ENCODE data around the gene CABLES2.
"Not testable (repeated sequence)": the region's sequence is repeated elsewhere in the genome, so short reads cannot be mapped to it uniquely, and the experiment has no call there.

The CABLES2 gene

GRCh38 chr20:62436692-62437091 lies 29.6 kb upstream of the CABLES2 start:
- DNase-seq (ENCODE audit: low read depth in 2 of 2) = no peak

GRCh38 chr20:62433658-62434497 lies 26.8 kb upstream of the CABLES2 start:
- no peak for DNase-seq (ENCODE audit: low read depth in 2 of 2)

DNA sequence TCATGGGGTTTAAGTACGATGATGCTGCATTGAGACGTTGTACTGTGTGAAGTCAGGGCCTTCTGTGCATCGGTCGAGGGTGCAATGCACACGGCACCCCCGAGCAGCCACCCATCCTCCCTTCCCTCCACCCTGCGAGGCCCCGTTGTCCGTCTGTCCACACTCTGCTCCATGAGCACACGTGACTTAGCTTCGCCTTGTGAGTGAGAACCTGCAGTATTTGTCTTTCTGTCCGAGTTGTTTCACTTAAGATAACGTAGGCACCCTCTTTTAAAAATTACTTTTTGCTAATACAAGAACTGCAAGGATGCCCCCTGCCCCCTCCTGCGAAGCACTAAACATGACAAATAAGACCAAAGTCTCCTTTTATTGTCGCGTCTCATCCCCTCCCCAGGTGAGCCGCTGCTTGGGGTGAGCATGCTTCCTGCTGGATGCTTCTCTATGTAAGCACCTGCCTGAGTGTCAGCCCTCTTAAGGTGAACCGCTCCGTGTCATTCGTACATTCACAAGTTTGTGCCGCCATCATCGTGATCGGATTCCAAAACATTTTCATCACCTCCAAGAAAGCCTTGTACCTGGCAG lies 23.9 kb upstream of the CABLES2 start:
- no peak for DNase-seq (ENCODE audit: low read depth in 2 of 2)

DNA sequence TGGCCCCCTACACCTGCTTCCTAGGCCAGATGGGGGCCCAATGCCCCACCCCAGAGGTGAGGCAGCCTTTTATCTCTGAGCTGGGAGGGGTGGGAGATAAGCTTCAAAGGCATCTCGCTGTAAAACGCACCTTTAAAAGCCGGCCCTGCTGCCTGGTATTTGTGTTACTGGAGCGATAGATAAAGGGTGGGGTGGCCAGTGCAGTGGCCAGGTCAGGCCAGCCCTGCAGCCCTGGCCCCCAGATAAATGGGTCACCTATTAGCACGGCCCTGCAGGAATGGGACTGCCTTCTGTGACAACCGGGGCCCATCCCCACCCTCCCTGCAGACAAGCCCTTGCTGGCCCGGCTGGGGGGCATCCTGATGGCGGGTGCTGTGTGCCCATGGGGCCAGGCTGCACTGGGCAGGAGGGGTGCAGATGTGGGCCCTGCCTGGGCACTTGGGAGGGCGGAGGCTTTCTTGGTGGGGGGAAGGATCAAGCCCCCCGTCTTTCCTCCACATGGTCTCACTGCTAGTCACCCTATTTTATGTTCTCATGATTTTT lies 23.3 kb upstream of the CABLES2 start:
- DNase-seq (ENCODE audit: low read depth in 2 of 2) = no peak

DNA sequence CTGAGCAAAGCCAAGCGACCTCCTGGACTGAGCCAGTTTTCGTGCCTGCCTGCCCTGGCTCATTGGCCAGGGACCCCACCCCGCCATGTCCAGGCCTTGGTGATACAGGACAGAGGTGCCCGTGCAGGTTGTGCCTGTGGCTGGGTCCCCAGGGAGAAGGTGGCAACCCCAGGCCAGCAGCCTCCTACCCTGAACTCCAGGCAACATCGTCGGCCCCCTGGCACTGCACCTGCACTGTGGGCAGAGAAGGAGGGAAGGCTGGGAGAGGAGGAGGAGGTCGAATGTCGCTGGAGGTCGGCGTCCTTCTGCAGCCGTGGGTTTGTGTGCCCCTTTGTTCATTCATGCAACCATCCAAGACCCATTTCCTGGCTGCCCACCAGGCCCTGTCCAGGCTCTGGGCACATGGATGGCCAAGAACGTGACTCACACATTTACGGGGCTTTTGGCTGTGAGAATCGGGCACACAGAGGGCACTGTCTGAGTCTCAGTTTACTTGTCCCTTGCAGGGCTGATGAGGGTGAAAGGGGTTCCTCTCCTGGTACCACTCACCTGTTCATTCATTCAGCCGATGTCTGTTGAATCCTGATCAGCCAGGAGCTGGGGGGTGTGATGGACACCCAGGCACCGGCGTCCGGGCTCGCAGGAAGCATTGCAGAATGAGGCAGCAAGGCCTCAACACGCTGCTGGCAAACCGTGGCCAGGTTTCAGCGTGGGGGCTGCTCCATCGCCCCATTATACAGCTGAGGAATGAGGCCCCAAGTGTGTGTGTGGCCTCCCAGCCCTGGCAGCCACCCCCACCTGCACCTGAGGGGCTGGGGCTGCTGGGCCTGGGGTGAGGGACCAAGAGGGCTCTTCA lies 22.6 kb upstream of the CABLES2 start:
- no peak for DNase-seq (ENCODE audit: low read depth in 2 of 2)

DNA sequence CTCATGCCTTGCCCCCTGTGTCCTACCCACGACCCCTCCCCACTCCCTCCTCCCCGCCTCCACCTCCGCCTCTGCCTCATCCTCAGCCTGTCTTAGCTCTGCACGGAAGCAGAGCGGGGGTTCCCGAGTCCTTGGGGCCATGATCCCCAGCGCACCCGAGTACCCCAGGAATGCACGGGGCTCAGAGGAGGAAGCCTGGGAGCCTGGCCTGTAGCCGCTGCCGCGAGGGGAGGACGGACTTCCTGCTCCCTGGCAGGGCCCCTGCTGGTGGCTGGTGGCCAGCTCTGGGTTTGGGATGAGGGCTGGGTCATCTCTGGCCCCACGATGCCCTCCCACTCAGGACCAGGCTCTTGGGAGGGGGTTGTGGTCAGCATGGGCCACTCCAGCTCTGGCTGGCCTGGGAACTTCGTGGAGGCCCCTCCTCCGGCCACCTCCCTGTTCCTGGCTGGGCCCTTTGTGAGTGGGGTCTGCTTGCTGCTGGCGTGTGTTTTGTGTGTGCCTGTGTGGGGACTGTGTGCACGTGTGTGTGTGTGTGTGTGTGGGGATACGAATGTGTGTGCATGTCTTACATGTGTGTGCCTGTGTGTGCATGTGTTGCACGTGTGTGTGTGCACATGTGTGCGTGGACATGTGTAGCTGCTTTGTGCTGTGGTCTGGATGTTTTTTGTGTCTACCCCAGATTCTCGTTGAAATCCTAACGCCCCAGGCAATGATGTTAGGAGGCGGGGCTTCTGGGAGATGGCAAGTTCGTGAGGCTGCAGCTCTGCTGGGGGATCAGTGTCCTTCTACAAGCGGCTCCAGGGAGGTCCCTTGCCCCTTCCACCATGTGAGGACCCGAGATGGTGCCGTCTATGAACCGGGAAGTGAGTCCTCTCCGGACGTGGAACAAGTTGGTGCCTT lies 21.6 kb upstream of the CABLES2 start:
- no peak for DNase-seq (ENCODE audit: low read depth in 2 of 2)

- DNase-seq (ENCODE audit: low read depth in 2 of 2) = no peak
Measured at GRCh38 chr20:62428002-62428372, 20.9 kb upstream of the CABLES2 start.

DNA sequence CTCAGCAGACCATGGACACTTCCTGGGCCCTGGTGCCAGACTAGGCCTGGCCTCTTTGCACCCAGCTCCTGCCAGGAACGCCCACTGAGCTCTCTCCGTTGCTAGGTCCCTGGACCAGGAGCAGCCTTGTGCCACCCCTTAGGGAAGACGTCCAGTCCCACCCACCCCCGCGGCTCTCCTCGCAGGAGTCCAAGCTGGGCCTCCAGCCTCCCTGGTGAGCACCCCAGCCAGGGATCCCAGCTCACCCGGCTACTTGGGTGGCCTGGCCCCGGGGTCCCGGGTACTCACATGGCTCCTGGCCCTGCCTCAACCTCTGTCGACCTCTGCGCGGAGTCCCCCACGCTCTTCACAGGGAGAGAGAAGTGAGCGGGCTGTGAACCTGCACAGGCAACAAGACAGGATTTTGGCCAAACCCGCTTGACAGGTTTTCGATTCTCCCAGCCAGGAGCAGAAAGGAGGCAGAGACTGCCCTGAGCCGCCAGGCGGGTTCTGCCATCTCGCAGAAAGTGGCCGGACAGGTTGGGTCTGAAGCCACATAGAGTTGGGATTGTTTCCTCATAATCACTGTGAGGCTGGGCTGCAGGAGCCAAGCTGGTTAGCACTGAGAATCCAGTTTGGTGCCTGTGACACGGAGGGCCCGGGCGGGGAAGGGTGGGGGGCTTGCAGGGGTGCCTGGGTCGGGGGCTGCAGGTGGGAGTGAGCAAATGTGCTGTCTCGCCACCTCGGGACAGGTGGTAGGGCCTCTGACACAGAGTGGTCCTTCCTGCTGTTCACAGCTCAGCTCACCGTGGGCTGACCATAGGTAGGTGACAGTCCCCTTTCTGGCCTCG lies 20.3 kb upstream of the CABLES2 start, which contains the start of gene RBBP8NL:
Gene RBBP8NL (minus strand): TSS at position 368 of the 830 bp plus-strand sequence. CDS start 7,892 bp downstream, outside the sequence.
- DNase-seq (ENCODE audit: low read depth in 2 of 2) = no peak

DNA sequence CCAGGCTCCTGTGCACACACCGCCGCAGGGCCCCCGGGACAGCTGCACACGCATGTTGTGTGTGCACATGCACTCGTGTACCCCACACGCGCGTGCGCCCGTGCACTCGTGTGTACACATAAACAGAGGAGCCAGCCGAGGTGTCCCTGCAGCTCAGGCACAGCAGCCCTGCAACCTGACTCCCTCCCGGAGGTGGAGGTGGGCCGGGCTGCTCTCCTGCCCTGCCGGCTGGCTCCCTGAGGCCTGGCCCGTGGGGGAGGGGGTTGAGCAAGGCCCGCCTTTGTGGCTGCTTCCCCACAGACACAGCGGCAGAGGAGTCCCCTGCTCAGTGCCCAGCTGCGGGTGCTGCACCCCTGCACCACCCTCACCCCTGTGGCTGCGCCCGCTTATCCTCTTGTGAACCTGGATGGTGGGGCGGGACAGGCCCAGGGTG lies 19.6 kb upstream of the CABLES2 start:
- no peak for DNase-seq (ENCODE audit: low read depth in 2 of 2)

DNA sequence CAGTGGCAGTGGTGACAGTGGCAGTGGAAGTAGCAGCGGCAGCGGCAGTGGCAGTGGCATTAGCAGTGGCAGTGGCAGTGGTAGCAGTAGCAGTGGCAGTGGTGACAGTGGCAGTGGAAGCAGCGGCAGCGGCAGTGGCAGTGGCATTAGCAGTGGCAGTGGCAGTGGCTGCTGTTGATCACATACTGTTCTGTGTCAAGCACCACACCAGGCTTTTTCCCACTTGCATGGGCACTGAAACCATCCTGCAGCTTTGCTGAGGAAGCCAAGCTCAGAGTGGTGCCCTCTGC lies 18.9 kb upstream of the CABLES2 start:
- DNase-seq (ENCODE audit: low read depth in 2 of 2) = not testable (repeated sequence)

- no peak for DNase-seq (ENCODE audit: low read depth in 2 of 2)
Measured at GRCh38 chr20:62425281-62426058, 18.4 kb upstream of the CABLES2 start.

- DNase-seq (ENCODE audit: low read depth in 2 of 2) = no peak
Measured at GRCh38 chr20:62424249-62425107, 17.4 kb upstream of the CABLES2 start.

DNA sequence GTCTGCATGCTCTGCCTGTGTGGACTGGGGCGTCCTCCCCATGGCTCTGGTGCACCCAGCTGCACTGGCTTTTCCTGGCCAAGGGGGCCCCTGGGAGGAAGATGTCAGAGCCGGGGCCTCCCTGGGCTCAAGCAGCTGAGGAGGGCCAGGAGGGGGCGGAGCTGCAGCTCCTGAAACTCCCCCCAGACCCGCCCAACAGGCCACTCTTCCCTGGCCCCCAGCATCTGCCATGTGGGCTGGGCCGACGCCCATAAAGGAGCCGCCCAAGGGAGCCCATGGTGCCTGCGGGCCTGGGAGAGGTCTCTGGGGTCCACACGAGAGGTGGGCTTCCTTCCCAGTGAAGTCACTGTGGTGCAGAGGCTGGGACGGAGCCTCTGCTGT lies 16.2 kb upstream of the CABLES2 start:
- no peak for DNase-seq (ENCODE audit: low read depth in 2 of 2)

- DNase-seq (ENCODE audit: low read depth in 2 of 2) = no peak
Measured at GRCh38 chr20:62422636-62423325, 15.7 kb upstream of the CABLES2 start.

DNA sequence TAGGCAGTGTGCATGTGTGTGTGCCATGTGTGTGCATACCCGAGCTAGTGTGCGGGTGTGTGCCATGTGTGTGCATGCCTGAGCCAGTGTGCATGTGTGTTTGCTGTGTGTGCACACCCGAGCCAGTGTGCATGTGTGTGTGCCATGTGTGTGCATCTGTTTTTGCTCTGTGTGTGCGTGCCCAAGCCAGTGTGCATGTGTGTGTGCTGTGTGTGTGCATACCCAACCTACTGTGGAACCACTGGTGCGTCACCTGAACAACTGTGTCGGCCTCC lies 14.6 kb upstream of the CABLES2 start:
- DNase-seq (ENCODE audit: low read depth in 2 of 2) = no peak

- DNase-seq (ENCODE audit: low read depth in 2 of 2) = no peak
Measured at GRCh38 chr20:62420846-62421715, 14.0 kb upstream of the CABLES2 start.

DNA sequence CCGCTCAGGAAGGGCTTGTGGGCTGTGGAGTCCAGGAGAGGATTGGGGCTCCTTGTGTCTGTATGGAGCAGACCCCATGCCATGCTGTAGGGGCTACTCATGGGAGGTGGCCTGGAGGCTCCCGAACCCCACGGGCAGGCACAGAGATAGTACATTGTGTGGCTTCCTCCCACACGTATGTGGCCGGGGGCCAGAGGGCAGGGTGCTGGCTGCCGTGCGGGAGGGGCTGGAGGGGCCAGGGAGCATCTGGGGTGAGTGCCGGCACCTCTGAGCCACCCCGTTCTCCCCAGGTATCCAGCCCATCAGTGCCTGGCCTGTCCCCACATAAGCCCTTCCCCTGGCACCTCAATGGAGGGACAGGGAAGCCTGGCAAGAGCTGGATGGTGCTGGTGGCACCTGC lies 12.7 kb upstream of the CABLES2 start:
- no peak for DNase-seq (ENCODE audit: low read depth in 2 of 2)

Measured in stimulated activated CD8-positive, alpha-beta memory T cell treated with anti-CD3 and anti-CD28 coated beads, Interleukin-15, amount 100 ng/mL, for 48 hours (primary cell).